Activated CD4-positive, alpha-beta memory T cell treated with anti-CD3 and anti-CD28 coated beads for 36 hours (primary cell): ENCODE measurements around the gene SERPINE1. TPM values are rescaled to one million over a fixed set of nuclear protein-coding genes. Genes with fewer than 3 reads are reported as not detected.
"Not testable (repeated sequence)": the region's sequence is repeated elsewhere in the genome, so short reads cannot be mapped to it uniquely, and the experiment has no call there.

Experiments used
- CTCF ChIA-PET: fragments of 350-600 bp; sonication (Branson Sonifier 250); formaldehyde crosslinking; loops from one replicate; lab custom pipeline; 2021; ENCODE audit warnings: antibody characterized with exemption, inconsistent platforms; lab: Charles Lee
- POLR2A ChIA-PET: fragments of 350-600 bp; sonication (Branson Sonifier 250); formaldehyde crosslinking; loops from one replicate; lab custom pipeline; 2021; ENCODE audit warnings: antibody characterized with exemption; lab: Charles Lee
- DNase-seq: peaks from one replicate; pipeline ENCODE4 v3.0.0-alpha.2; 2020
- H3K27ac Mint-ChIP-seq: one replicate; pipeline ENCODE4 v1.8.0; 2021; ENCODE audit warnings: mixed read lengths
- H3K27me3 Mint-ChIP-seq: one replicate; pipeline ENCODE4 v1.8.0; 2021; ENCODE audit warnings: mixed read lengths
- H3K36me3 Mint-ChIP-seq: one replicate; pipeline ENCODE4 v1.8.0; 2021; ENCODE audit warnings: mixed read lengths
- H3K4me1 Mint-ChIP-seq: one replicate; pipeline ENCODE4 v1.8.0; 2021; ENCODE audit warnings: low read depth, mixed read lengths
- H3K4me3 Mint-ChIP-seq: one replicate; pipeline ENCODE4 v1.8.0; 2021; ENCODE audit warnings: mild to moderate bottlenecking, mixed read lengths
- H3K9me3 Mint-ChIP-seq: one replicate; pipeline ENCODE4 v1.8.0; 2021; ENCODE audit warnings: mixed read lengths
- intact Hi-C: fragments of 100-400 bp; cut with micrococcal nuclease; formaldehyde crosslinking; loops from one replicate; pipeline ENCODE4 v1.15.1; 2023
- total RNA-seq, 2 experiments: library from RNA; stranded (reverse); gene quantifications; one replicate each; pipeline ENCODE4 v1.2.3, GENCODE V29; 2021

SERPINE1 gene
- total RNA-seq, 2 experiments from 2014 or later: 0.12 TPM; not detected in 1

DNA sequence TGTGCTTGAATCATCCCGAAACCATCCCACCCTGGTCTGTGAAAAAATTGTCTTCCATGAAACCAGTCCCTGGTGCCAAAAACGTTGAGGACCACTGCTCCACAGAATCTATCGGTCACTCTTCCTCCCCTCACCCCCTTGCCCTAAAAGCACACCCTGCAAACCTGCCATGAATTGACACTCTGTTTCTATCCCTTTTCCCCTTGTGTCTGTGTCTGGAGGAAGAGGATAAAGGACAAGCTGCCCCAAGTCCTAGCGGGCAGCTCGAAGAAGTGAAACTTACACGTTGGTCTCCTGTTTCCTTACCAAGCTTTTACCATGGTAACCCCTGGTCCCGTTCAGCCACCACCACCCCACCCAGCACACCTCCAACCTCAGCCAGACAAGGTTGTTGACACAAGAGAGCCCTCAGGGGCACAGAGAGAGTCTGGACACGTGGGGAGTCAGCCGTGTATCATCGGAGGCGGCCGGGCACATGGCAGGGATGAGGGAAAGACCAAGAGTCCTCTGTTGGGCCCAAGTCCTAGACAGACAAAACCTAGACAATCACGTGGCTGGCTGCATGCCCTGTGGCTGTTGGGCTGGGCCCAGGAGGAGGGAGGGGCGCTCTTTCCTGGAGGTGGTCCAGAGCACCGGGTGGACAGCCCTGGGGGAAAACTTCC is 784 bp upstream of the SERPINE1 start:
- CTCF ChIA-PET: interaction anchor here (0.7 to 6.8 kb wide), 6 partner anchors 8 to 66 kb away, joined by 3 to 35 read pairs (median 5); partner anchors contain the start of gene TRIM56
- Mint-ChIP-seq H3K9me3 (no peaks in the 10 kb centered on the region), H3K4me1 (peaks cover 35% of the 10 kb centered on the region), H3K4me3 (no peak overlapping the region), H3K27ac (peak overlapping the region; percentile 13), H3K27me3 (peaks cover 48% of the 10 kb centered on the region), H3K36me3 (no peaks in the 10 kb centered on the region)
- intact Hi-C loops: no loop called here
- DNase-seq: no peak
- POLR2A ChIA-PET: no interaction called here

DNA sequence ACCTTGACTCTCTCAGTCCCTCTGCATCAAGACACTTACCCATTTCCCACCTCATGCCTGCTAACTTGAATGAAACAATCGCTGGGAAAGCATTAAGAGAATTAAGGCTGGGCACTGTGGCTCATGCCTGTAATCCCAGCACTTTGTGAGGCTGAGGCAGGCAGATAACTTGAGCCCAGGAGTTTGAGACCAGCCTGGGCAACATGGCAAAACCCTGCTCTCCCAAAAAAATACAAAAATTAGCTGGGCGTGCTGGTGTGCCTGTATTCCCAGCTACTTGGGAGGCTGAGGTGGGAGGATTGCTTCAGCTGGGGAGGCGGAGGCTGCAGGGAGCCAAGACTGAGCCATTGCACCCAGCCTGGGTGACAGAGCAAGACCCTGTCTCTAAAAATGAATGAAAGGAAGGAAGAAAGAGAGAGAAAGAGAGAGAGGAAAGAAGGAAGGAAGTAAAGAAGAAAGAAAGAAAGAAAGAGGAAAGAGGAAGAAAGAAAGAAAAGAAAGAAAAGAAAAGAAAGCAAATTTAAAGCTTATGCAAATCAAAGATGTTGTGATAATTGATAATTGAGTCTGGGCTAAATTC is 646 bp downstream of the SERPINE1 start:
- H3K27ac Mint-ChIP-seq: no peak overlapping the region
- DNase-seq: no peak

DNA sequence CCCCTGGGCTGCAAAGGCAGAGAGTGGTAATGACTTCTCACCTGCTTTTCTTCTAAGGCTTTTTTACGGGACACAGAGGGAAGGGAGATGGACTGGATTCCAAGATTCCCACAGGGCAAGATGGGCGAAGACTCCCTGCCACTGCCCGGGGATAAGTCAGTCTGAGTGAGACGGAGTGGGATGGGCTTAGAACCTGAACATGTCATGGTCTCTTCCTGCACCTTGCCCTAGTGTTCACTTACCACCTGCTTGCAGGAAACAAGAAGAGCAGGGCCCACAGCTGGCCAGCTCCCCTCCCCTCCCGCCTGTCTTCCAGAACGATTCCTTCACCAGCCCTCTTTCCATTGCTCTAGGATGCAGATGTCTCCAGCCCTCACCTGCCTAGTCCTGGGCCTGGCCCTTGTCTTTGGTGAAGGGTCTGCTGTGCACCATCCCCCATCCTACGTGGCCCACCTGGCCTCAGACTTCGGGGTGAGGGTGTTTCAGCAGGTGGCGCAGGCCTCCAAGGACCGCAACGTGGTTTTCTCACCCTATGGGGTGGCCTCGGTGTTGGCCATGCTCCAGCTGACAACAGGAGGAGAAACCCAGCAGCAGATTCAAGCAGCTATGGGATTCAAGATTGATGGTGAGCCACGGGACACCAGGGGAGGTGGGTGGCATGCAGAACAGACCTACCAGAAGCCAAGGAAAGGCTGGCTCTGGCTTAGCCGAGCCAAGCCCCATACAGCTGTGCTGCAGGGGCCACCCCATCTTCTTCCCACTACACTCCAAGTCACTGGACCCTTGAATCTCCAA is 1.3 kb downstream of the SERPINE1 start:
- Mint-ChIP-seq H3K4me1 (peaks cover 29% of the 10 kb centered on the region), H3K9me3 (no peaks in the 10 kb centered on the region), H3K36me3 (no peaks in the 10 kb centered on the region), H3K4me3 (no peak overlapping the region), H3K27ac (no peak overlapping the region), H3K27me3 (peaks cover 41% of the 10 kb centered on the region)
- ChIA-PET POLR2A (no interaction called here), CTCF (interaction anchor here (1.0 to 6.8 kb wide), 2 partner anchors 13 to 15 kb away, joined by 4 to 35 read pairs; no protein-coding TSS in a partner anchor)
- no peak for DNase-seq
- intact Hi-C loops: no loop called here

More for the DNA sequence above, 646 bp downstream of the SERPINE1 start:
- Mint-ChIP-seq H3K4me1 (peaks cover 28% of the 10 kb centered on the region), H3K36me3 (no peaks in the 10 kb centered on the region), H3K9me3 (no peaks in the 10 kb centered on the region), H3K27me3 (peaks cover 44% of the 10 kb centered on the region), H3K4me3 (no peak overlapping the region)
- intact Hi-C loops: no loop called here
- ChIA-PET POLR2A (no interaction called here), CTCF (interaction anchor here (1.0 to 6.8 kb wide), 3 partner anchors 13 to 65 kb away, joined by 4 to 35 read pairs (median 10); no protein-coding TSS in a partner anchor)

DNA sequence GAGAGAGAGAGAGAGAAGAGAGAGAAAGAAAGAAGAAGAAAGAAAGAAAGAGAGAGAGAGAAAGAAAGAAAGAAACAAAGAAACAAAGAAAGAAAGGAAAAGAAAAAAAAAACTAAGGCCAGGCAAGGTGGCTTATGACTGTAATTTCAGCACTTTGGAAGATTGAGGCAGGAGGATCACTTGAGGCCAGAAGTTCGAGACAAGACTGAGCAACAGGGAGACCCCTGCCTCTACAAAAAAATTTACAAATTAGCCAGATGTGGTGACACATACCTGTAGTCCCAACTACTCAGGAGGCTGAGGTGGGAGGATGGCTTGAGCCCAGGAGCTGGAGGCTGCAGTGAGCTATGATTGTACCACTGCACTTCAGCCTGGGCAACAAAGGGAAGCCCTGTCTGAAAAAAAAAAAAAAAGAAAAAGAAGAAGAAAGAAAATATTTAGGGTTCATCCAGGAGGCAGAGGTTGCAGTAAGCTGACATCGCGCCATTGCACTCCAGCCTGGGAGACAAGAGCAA is 2.8 kb downstream of the SERPINE1 start:
- Mint-ChIP-seq H3K4me3 (no peak overlapping the region), H3K4me1 (peaks cover 38% of the 10 kb centered on the region), H3K27me3 (peaks cover 42% of the 10 kb centered on the region), H3K27ac (no peak overlapping the region), H3K9me3 (no peaks in the 10 kb centered on the region), H3K36me3 (no peaks in the 10 kb centered on the region)
- ChIA-PET CTCF (interaction anchor here (0.6 kb wide), 1 partner anchor 35 kb away, joined by 4 read pairs; no protein-coding TSS in a partner anchor), POLR2A (no interaction called here)
- DNase-seq: no peak
- intact Hi-C loops: no loop called here

DNA sequence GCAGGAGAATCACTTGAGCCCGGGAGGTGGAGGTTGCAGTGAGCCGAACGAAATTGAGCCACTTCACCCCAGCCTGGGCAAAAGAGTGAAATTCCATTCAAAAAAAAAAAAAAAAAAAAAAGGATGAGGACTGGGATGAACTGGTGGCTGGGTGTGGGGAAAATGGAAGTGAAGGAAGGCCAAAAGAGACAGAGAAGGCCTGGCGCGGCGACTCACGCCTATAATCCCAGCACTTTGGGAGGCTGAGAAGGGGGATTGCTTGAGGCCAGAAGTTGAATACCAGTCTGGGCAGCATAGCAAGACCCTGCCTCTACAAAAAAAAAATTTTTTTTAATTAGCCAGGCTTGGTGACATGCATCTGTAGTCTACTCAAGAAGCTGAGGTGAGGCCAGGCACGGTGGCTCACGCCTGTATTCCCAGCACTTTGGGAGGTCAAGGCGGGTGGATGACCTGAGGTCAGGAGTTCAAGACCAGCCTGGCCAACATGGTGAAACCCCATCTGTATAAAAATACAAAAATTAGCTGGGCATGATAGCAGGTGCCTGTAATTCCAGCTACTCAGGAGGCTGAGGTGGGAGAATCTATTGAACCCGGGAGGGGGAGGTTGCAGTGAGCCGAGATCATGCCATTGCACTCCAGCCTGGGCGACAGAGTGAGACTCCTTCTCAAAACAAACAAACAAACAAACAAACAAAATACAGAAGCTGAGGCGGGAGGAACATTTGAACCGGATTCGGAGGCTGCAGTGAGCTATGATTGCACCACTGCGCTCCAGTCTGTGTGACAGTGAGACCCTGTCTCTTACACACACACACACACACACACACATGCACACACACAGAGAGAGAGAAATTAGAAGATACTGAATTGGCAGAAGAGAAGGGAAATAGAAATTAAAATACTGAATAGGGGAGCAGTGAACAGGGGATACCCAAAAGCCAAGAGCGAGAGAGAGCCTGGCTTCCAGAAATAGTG is 6.0 kb downstream of the SERPINE1 start:
- H3K27me3 Mint-ChIP-seq: peaks cover 27% of the 10 kb centered on the region
- H3K4me1 Mint-ChIP-seq: peaks cover 33% of the 10 kb centered on the region
- CTCF ChIA-PET: interaction anchor here (1.7 to 4.8 kb wide), 2 partner anchors 7 to 10 kb away, joined by 5 to 24 read pairs; partner anchors contain the start of gene SERPINE1
- H3K4me3 Mint-ChIP-seq, H3K9me3 Mint-ChIP-seq, DNase-seq, H3K27ac Mint-ChIP-seq, intact Hi-C loops, H3K36me3 Mint-ChIP-seq, POLR2A ChIA-PET: not testable (repeated sequence)

DNA sequence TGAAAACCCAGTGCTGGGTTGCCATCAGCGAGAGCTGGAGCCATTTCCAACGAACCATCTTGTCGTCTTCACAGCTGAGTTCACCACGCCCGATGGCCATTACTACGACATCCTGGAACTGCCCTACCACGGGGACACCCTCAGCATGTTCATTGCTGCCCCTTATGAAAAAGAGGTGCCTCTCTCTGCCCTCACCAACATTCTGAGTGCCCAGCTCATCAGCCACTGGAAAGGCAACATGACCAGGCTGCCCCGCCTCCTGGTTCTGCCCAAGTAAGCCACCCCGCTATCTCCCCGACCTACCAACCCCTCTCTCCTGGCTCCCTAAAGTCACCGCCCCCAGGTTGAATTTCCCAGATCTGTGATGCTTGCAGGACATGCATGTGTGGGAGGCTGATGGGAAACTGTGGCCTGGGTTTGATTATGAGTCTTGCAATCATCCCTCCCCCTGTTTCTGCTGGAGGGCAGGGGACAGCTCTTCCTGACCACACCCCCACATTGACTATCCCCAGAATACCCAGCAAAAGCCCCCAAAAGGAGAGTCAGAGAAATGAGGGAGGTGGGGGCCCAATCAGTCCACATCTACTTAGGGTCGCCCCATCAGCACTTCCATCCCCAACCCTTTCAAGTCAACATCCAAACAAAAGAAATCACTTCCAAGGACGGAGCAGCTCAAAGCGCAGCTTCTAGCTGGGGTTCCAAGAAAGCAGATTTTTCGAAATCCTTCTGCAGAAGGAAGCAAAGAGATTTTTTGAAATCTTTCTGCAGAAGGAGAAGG is 6.9 kb downstream of the SERPINE1 start:
- Mint-ChIP-seq H3K4me1 (peaks cover 40% of the 10 kb centered on the region), H3K36me3 (no peaks in the 10 kb centered on the region), H3K27ac (no peak overlapping the region), H3K9me3 (no peaks in the 10 kb centered on the region), H3K27me3 (peaks cover 24% of the 10 kb centered on the region), H3K4me3 (no peak overlapping the region)
- POLR2A ChIA-PET: no interaction called here
- intact Hi-C loops: no loop called here
- DNase-seq: peak; percentile 19
- CTCF ChIA-PET: interaction anchor here (1.7 to 4.8 kb wide), 3 partner anchors 8 to 58 kb away, joined by 5 to 24 read pairs (median 11); partner anchors contain the start of gene SERPINE1

DNA sequence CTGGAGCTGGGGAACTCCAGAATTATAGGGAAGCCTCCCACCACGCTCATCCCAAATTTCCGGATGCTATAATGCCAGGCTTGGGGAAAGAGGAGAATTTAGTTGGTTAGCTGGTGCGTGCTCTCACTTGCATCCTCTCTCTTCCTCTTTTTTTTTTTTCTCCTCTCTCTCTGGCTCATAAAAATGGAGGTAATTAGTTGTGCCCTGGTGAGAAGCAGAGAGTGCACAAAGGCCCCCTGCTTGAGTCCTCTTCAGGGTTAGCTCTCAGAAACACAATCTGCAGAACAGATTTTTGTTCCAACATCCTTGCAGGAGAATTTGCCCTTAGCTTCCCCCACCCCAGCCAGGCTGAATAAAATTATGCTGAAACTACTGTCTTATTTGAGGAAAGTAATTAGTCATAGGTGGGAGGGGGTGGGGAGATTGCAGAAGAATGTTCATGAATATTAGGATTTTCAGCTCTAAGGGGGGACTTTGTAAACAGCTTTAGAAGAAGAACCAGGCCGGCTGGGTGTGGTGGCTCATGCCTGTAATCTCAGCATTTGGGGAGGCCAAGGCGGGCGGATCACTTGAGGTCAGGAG is 7.6 kb downstream of the SERPINE1 start:
- ChIA-PET POLR2A (no interaction called here), CTCF (interaction anchor here (1.7 to 4.8 kb wide), 3 partner anchors 8 to 58 kb away, joined by 5 to 24 read pairs (median 11); partner anchors contain the start of gene SERPINE1)
- H3K36me3 Mint-ChIP-seq: no peaks in the 10 kb centered on the region
- no peak for DNase-seq
- peaks cover 24% of the 10 kb centered on the region for H3K27me3 Mint-ChIP-seq
- H3K4me1 Mint-ChIP-seq: peaks cover 42% of the 10 kb centered on the region
- intact Hi-C loops: no loop called here
- no peaks in the 10 kb centered on the region for H3K9me3 Mint-ChIP-seq
- peak overlapping the region; percentile 3 for H3K27ac Mint-ChIP-seq
- no peak overlapping the region for H3K4me3 Mint-ChIP-seq

DNA sequence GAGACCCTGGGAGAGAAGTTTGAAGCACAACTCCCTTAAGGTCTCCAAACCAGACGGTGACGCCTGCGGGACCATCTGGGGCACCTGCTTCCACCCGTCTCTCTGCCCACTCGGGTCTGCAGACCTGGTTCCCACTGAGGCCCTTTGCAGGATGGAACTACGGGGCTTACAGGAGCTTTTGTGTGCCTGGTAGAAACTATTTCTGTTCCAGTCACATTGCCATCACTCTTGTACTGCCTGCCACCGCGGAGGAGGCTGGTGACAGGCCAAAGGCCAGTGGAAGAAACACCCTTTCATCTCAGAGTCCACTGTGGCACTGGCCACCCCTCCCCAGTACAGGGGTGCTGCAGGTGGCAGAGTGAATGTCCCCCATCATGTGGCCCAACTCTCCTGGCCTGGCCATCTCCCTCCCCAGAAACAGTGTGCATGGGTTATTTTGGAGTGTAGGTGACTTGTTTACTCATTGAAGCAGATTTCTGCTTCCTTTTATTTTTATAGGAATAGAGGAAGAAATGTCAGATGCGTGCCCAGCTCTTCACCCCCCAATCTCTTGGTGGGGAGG is 10.8 kb downstream of the SERPINE1 start:
- intact Hi-C loops: loop anchor here (1.0 to 2.0 kb wide), 3 partner anchors 17 to 43 kb away; partner anchors contain the start of gene AP1S1
- no peaks in the 10 kb centered on the region for H3K36me3 Mint-ChIP-seq

DNA sequence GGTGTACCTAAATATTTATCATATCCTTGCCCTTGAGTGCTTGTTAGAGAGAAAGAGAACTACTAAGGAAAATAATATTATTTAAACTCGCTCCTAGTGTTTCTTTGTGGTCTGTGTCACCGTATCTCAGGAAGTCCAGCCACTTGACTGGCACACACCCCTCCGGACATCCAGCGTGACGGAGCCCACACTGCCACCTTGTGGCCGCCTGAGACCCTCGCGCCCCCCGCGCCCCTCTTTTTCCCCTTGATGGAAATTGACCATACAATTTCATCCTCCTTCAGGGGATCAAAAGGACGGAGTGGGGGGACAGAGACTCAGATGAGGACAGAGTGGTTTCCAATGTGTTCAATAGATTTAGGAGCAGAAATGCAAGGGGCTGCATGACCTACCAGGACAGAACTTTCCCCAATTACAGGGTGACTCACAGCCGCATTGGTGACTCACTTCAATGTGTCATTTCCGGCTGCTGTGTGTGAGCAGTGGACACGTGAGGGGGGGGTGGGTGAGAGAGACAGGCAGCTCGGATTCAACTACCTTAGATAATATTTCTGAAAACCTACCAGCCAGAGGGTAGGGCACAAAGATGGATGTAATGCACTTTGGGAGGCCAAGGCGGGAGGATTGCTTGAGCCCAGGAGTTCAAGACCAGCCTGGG is 11.4 kb downstream of the SERPINE1 start:
- Mint-ChIP-seq H3K36me3 (no peaks in the 10 kb centered on the region), H3K4me1 (peaks cover 47% of the 10 kb centered on the region), H3K4me3 (peak overlapping the region; percentile 30), H3K27me3 (peaks cover 16% of the 10 kb centered on the region), H3K27ac (peak overlapping the region; percentile 72), H3K9me3 (no peaks in the 10 kb centered on the region)
- peak; percentile 94 for DNase-seq
- CTCF ChIA-PET: interaction anchor here (0.6 to 2.9 kb wide), 10 partner anchors 35 to 505 kb away, joined by 3 to 10 read pairs (median 4); partner anchors contain the start of genes ACHE, TRIM56 and UFSP1
- intact Hi-C loops: loop anchor here (1.0 kb wide), 1 partner anchor 16 kb away; the partner anchor contains the start of gene AP1S1
- POLR2A ChIA-PET: no interaction called here

More for the DNA sequence above, 10.8 kb downstream of the SERPINE1 start:
- Mint-ChIP-seq H3K27ac (no peak overlapping the region), H3K4me3 (no peak overlapping the region), H3K27me3 (peaks cover 19% of the 10 kb centered on the region), H3K9me3 (no peaks in the 10 kb centered on the region), H3K4me1 (peaks cover 48% of the 10 kb centered on the region)
- CTCF ChIA-PET: interaction anchor here (0.6 to 2.9 kb wide), 9 partner anchors 36 to 248 kb away, joined by 3 to 10 read pairs (median 4); partner anchors contain the start of genes ACHE, TRIM56 and UFSP1
- POLR2A ChIA-PET: interaction anchor here (0.7 kb wide), 1 partner anchor 14 kb away, joined by 3 read pairs; no protein-coding TSS in a partner anchor
- DNase-seq: no peak
